GM12878 (cell line): ENCODE measurements around the gene RIPPLY2. TPM values are rescaled to one million over a fixed set of nuclear protein-coding genes. Genes with fewer than 3 reads are reported as not detected.

Experiments
- ATAC-seq: fragments of 200-7000 bp; cut with Tn5 transposase; 3 replicates; pipeline ENCODE4 v1.9.1; 2020; ENCODE audit warnings: mild to moderate bottlenecking, moderate library complexity
- BruUV-seq: library from RNA; stranded (reverse); fragments of 400-500 nt; replicated peaks from 2 replicates; lab custom pipeline; 2021; lab: Mats Ljungman, UMichigan
- CTCF ChIA-PET: fragments of 300-600 bp; sonication (Branson Sonifier 250); formaldehyde crosslinking; extraction: SDS; loops from one replicate; lab custom pipeline; 2021; ENCODE audit warnings: inconsistent platforms; lab: Yijun Ruan, JAX
- POLR2A ChIA-PET: fragments of 350-600 bp; formaldehyde crosslinking; extraction: SDS; loops from one replicate; lab custom pipeline; 2021; ENCODE audit warnings: inconsistent platforms; lab: Charles Lee
- RAD21 ChIA-PET: fragments of 300-600 bp; sonication (Branson Sonifier 250); formaldehyde crosslinking; loops from one replicate; lab custom pipeline; 2023; ENCODE audit warnings: antibody characterized with exemption; ENCODE audit not compliant: unreplicated experiment; lab: Charles Lee
- SMC1A ChIA-PET: fragments of 300-600 bp; sonication (Branson Sonifier 250); formaldehyde crosslinking; loops from one replicate; lab custom pipeline; 2023; ENCODE audit not compliant: unreplicated experiment, uncharacterized antibody; lab: Charles Lee
- DNase-seq: peaks from one replicate; pipeline ENCODE4 v3.0.0-alpha.2; 2011; ENCODE audit warnings: low read depth, low spot score
- FAIRE-seq: peaks from 3 replicates; lab custom pipeline; 2011; peaks lifted over from hg19 to GRCh38; lab: Jason Lieb, UNC
- H2AFZ ChIP-seq: 2 replicates; pipeline ENCODE4 v1.6.0; 2011; ENCODE audit warnings: low read depth, low read length, control low read depth; ENCODE audit not compliant: control insufficient read depth
- H3K27ac ChIP-seq: 2 replicates; pipeline ENCODE4 v1.5.1; 2011; ENCODE audit warnings: control low read depth; ENCODE audit not compliant: control insufficient read depth, insufficient read depth
- H3K27me3 ChIP-seq, 2 experiments: replicated peaks in 1 of 2; 2 replicates each; pipeline versions ENCODE4 v1.6.0 to v1.6.1; 2011; ENCODE audit warnings: low read length in 1 of 2; ENCODE audit not compliant: control insufficient read depth in 2 of 2, insufficient read depth in 2 of 2
- H3K36me3 ChIP-seq, 2 experiments: 2 replicates each; pipeline ENCODE4 v1.5.1; 2011; ENCODE audit warnings: low read length in 1 of 2; ENCODE audit not compliant: control insufficient read depth in 2 of 2, insufficient read depth in 2 of 2
- H3K4me1 ChIP-seq: 2 replicates; pipeline ENCODE4 v1.6.1; 2011; ENCODE audit warnings: mild to moderate bottlenecking, low read length, moderate library complexity, mixed read lengths; ENCODE audit not compliant: control insufficient read depth, insufficient read depth
- H3K4me2 ChIP-seq: 2 replicates; pipeline ENCODE4 v1.6.0; 2011; ENCODE audit warnings: control low read depth; ENCODE audit not compliant: control insufficient read depth, insufficient read depth
- H3K4me3 ChIP-seq: fragments of 200-600 bp; sonication (generic); 2 replicates; pipeline ENCODE4 v1.5.1; 2016
- H3K79me2 ChIP-seq: 2 replicates; pipeline ENCODE4 v1.6.0; 2011; ENCODE audit warnings: low read length; ENCODE audit not compliant: control insufficient read depth, insufficient read depth
- H3K9ac ChIP-seq: 2 replicates; pipeline ENCODE4 v1.8.0; 2011; ENCODE audit warnings: low read length, control low read depth, mixed read lengths; ENCODE audit not compliant: control insufficient read depth, insufficient read depth
- H3K9me3 ChIP-seq: replicated peaks from 3 replicates; pipeline ENCODE4 v1.5.1; 2011; ENCODE audit warnings: mild to moderate bottlenecking, low read length; ENCODE audit not compliant: control insufficient read depth, insufficient read depth
- H4K20me1 ChIP-seq: 2 replicates; pipeline ENCODE4 v1.6.0; 2011; ENCODE audit not compliant: control insufficient read depth, insufficient read depth
- PAX8 ChIP-seq: fragments of 450-650 bp; IDR thresholded peaks from 2 replicates; pipeline ENCODE4 v1.6.1; 2017; ENCODE audit warnings: mild to moderate bottlenecking, moderate library complexity
- PML ChIP-seq: IDR thresholded peaks from 2 replicates; pipeline ENCODE4 v1.6.1; 2012; ENCODE audit warnings: low read length, inconsistent platforms
- RAD21 ChIP-seq: IDR thresholded peaks from 2 replicates; pipeline ENCODE4 v1.6.1; 2011; ENCODE audit warnings: mild to moderate bottlenecking, low read depth, low read length, moderate library complexity; ENCODE audit not compliant: insufficient read depth
- RELA ChIP-seq: fragments of 450-650 bp; IDR thresholded peaks from 2 replicates; pipeline ENCODE4 v1.8.0; 2014; ENCODE audit warnings: borderline replicate concordance; ENCODE audit not compliant: partially characterized antibody
- ZNF217 ChIP-seq: fragments of 450-650 bp; IDR thresholded peaks from 2 replicates; pipeline ENCODE4 v1.6.1; 2017; ENCODE audit warnings: antibody characterized with exemption, mild to moderate bottlenecking
- WGBS: methylation state at CpG from one replicate; pipeline ENCODE4 v1.1.6; 2016; ENCODE audit warnings: low lambda C conversion rate; ENCODE audit not compliant: insufficient replicate concordance, insufficient coverage; ENCODE audit errors: missing lambda C conversion rate; 5-methylcytosine and 5-hydroxymethylcytosine counted together
- in situ Hi-C: fragments of 300-500 bp; cut with MboI; formaldehyde crosslinking; loops from 9 replicates; pipeline ENCODE4 v1.14.3; 2018; ENCODE audit warnings: mixed read lengths
- intact Hi-C: fragments of 100-400 bp; cut with micrococcal nuclease; formaldehyde crosslinking; loops from one replicate; pipeline ENCODE4 v1.14.2; 2022; ENCODE audit not compliant: unreplicated experiment
- polyA plus RNA-seq, 11 experiments: library from polyadenylated mRNA; depleted of rRNA in 4 of 11; unstranded in 6 of 11; stranded (reverse) in 5 of 11; fragments of >200 nt; fragmentation: Nextera tagmentation in 4 of 11; fragmentation: Illumina TruSeq in 1 of 11; extraction: Ambion mirVana in 4 of 11; extraction: Trizol in 1 of 11; gene quantifications; 1 replicate in 1 of 11; 2 replicates in 10 of 11; pipeline versions ENCODE4 v1.2.1 to v1.2.3, GENCODE V29; 2011 to 2016; ENCODE audit warnings: inconsistent platforms in 2 of 11, missing spikeins in 2 of 11, low read depth in 1 of 11
- total RNA-seq, 4 experiments: library from RNA; depleted of rRNA in 3 of 4; stranded (reverse); fragments of >200 nt in 3 of 4; fragmentation: Illumina TruSeq in 1 of 4; extraction: Trizol in 1 of 4; gene quantifications; 2 replicates each; pipeline versions ENCODE4 v1.2.1 to v1.2.3, GENCODE V29; 2013 to 2021
- TF ChIP-seq, protein P1 (sequence below): IDR thresholded peaks from 2 replicates; pipeline ENCODE4 v1.6.1; 2012; ENCODE audit warnings: mild to moderate bottlenecking, low read depth, low read length

RIPPLY2 gene
- total and polyA plus RNA-seq, 10 of the 15 experiments (the other 5 are each of a cell fraction or from before 2014, with no cell fraction given) = 0.09 to 0.51 (median 0.17) TPM; not detected in 7

DNA sequence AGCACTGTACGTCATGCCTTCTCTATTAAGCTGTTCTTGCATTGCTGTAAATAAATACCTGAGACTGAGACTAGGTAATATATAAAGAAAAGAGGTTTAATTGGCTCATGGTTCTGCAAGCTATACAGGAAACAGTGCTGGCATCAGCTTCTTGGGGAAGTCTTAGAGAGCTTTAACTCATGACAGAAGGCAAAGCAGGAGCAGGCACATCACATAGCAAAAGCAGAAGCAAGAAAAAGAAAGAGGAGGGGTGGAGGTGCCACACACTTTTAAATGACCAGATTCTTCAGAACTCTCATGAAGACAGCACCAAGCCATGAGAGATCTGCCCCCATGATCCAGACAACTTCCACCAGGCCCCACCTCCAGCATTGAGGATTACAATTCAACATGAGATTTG lies 36.5 kb downstream of the RIPPLY2 start:
- TF ChIP-seq RELA = no peak
- no peak for TF ChIP-seq RAD21
- TF ChIP-seq, protein P1, sequence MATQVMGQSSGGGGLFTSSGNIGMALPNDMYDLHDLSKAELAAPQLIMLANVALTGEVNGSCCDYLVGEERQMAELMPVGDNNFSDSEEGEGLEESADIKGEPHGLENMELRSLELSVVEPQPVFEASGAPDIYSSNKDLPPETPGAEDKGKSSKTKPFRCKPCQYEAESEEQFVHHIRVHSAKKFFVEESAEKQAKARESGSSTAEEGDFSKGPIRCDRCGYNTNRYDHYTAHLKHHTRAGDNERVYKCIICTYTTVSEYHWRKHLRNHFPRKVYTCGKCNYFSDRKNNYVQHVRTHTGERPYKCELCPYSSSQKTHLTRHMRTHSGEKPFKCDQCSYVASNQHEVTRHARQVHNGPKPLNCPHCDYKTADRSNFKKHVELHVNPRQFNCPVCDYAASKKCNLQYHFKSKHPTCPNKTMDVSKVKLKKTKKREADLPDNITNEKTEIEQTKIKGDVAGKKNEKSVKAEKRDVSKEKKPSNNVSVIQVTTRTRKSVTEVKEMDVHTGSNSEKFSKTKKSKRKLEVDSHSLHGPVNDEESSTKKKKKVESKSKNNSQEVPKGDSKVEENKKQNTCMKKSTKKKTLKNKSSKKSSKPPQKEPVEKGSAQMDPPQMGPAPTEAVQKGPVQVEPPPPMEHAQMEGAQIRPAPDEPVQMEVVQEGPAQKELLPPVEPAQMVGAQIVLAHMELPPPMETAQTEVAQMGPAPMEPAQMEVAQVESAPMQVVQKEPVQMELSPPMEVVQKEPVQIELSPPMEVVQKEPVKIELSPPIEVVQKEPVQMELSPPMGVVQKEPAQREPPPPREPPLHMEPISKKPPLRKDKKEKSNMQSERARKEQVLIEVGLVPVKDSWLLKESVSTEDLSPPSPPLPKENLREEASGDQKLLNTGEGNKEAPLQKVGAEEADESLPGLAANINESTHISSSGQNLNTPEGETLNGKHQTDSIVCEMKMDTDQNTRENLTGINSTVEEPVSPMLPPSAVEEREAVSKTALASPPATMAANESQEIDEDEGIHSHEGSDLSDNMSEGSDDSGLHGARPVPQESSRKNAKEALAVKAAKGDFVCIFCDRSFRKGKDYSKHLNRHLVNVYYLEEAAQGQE = no peak
- TF ChIP-seq PML = no peak
- TF ChIP-seq ZNF217 = no peak
- no peak for TF ChIP-seq PAX8
- H3K4me2 ChIP-seq = no peak overlapping the region
- ChIA-PET CTCF (interaction anchor here (1.3 to 1.9 kb wide), 4 partner anchors 325 to 338 kb away, joined by 3 to 10 read pairs (median 4); partner anchors contain the start of gene CEP162), POLR2A (no interaction called here), RAD21 (interaction anchor here (0.8 to 1.8 kb wide), 3 partner anchors 44 to 331 kb away, joined by 3 to 5 read pairs (median 3); no protein-coding TSS in a partner anchor), SMC1A (interaction anchor here (1.1 to 1.5 kb wide), 5 partner anchors 32 to 339 kb away, joined by 3 to 4 read pairs (median 4); no protein-coding TSS in a partner anchor)
- intact Hi-C loops = loop anchor here (10.0 kb wide), 2 partner anchors 525 to 1435 kb away; no protein-coding TSS in a partner anchor
- peaks cover 2% of the 10 kb centered on the region for H3K79me2 ChIP-seq
- peaks cover 2% of the 10 kb centered on the region; the same call in 1 of the 3 replicates for H3K9me3 ChIP-seq
- ATAC-seq (no peak), DNase-seq (no peak), FAIRE-seq (no peak)
- 100% methylated on average over 1 of the region's 1 CpG for WGBS
- no TSS peak for BruUV-seq
- no peaks in the 10 kb centered on the region for H3K4me1 ChIP-seq
- no peaks in the 10 kb centered on the region for H4K20me1 ChIP-seq
- in situ Hi-C loops = loop anchor here (5.0 kb wide), 1 partner anchor 333 kb away; no protein-coding TSS in a partner anchor
- no peak overlapping the region for H2AFZ ChIP-seq
- no peaks in the 10 kb centered on the region for H3K36me3 ChIP-seq
- no peaks in the 10 kb centered on the region for H3K27me3 ChIP-seq
- H3K27ac ChIP-seq = no peak overlapping the region
- H3K4me3 ChIP-seq = no peak overlapping the region
- H3K9ac ChIP-seq = no peak overlapping the region
